ENCODE results near the gene EVC.

The EVC gene

DNA sequence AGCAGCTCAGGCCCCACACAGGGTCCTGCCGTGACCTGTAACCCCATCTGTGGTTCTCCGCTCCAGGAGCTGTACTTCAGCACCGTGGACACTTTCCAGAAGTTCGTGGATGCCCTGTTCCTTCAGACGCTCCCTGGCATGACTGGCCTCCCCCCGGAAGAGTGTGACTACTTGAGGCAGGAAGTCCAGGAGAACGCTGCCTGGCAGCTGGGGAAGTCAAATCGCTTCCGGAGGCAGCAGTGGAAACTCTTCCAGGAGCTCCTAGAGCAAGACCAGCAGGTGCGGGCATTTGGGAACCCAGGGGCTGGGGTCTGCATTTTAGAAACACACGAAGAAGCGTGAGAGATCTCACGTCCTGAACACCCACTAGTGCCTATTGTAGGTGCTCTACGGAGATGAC is 72.5 kb downstream of the EVC start:
- in situ Hi-C loops (cut with MboI; ENCODE audit: low sequenced_read_pairs), result no loop called here
- Histone ChIP-seq H3K36me3 (replicated peaks) (0 out of 2 replicates have a peak, but pooled peaks cover 3% of the 10 kb centered on the region), H3K27me3 (ENCODE audit: low read depth) (no peaks in the 10 kb centered on the region), H3K4me1 (no peaks in the 10 kb centered on the region), H3K9me3 (no peaks in the 10 kb centered on the region), H3K4me3 (no peak overlapping the region)
- DNase-seq (ENCODE audit: low spot score in 2 of 2), result no peak

DNA sequence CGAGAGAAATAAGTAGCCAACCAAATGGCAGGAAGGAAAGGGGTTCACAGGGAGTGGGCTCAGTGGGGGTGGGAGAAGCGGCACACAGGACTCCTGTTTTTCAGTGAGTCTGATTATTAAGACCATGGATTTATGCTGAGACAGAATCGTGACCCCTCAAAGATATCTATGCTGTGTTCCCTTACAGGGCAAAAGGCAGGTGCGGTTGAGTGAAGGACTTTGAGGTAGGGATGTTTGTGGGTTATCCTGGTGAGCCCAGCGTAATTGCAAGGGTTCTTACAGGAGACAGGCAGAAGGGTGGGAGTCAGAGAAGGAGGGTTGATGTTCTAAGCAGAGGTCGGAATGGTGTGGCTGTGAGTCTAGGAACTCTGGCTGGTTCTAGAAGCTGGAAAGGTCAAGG is 73.0 kb downstream of the EVC start:
- Histone ChIP-seq H3K4me3 (no peak overlapping the region), H3K36me3 (replicated peaks) (0 out of 2 replicates have a peak, but pooled peaks cover 3% of the 10 kb centered on the region), H3K27me3 (ENCODE audit: low read depth) (no peaks in the 10 kb centered on the region), H3K9me3 (no peaks in the 10 kb centered on the region), H3K4me1 (no peaks in the 10 kb centered on the region)
- no peak for DNase-seq (ENCODE audit: low spot score in 2 of 2)
- in situ Hi-C loops (cut with MboI; ENCODE audit: low sequenced_read_pairs), result no loop called here

DNA sequence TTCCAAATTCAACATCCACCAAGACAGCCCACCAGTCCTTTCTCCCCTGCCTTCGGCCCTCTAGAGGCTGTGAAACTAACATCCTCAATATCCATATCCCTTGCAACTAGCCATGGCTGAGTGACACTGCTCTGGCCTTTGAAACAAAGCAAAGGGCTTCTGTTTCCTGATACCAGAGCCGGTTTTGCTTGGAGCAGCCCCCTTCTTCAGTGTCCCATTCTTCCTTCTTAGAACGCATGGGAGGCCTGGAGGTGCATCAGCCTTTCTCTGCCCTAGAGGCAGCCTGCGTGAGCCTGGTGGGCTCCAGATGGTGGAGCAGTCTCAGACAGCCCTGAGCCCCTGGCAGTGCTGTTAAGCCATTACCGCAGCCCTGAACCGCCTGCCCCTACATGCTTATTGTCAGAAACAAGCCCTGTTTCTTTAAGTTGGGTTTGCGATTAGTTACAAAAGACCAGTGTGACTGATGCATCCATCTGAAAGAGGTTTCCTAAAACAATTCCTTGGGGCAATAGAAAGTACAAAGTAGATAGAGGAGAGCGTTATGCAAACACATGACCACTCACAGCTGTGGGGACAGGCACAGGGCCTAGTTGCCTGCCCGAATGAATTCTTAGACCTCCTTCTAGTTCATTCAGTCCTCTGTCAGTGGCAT is 74.1 kb downstream of the EVC start:
- H3K4me3 ChIP-seq, result no peak overlapping the region
- H3K9me3 ChIP-seq, result no peaks in the 10 kb centered on the region
- H3K4me1 ChIP-seq, result no peaks in the 10 kb centered on the region
- H3K27me3 ChIP-seq (ENCODE audit: low read depth), result no peaks in the 10 kb centered on the region
- H3K36me3 ChIP-seq (replicated peaks), result 0 out of 2 replicates have a peak, but pooled peaks cover 3% of the 10 kb centered on the region
- in situ Hi-C loops (cut with MboI; ENCODE audit: low sequenced_read_pairs), result no loop called here
- no peak for DNase-seq (ENCODE audit: low spot score in 2 of 2)

DNA sequence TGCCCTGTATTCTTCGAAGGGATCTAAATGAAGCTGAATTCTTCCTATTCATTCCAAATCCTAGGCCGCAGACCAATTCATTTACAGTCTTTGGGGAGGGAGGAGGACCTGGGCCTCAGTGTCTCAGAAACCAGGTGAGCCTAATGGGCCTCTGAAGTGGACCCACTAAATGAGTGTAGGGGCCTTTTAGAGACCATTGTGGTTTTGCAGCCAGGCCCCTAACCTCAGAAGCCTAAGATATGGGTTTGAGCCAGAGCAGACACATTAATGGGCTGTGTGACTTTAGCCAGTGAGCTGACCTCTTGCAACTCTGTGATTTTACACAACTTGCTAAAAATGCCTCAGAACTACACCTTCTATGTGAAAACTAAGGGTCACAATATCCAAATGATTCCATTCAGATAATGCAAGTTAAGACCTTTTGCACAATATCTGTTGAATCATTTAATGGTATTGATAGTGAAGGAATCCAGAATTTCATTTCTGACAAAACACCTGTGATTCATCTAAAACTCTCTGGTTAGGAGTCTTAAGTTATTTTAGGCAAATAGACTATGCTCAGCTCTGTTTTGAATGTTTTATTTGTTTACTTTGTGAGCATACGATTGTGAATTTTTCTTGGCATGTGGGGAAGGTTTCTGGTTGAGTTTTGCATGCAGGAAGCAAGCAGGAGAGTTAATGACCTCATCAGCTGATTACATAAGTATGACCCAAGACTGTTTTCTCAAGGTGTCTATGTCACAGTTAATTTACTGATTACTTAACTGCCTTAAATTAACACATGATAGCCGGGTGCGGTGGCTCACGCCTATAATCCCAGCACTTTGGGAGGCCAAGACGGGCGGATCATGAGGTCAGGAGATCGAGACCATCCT is 75.0 kb downstream of the EVC start:
- Histone ChIP-seq H3K4me1 (no peaks in the 10 kb centered on the region), H3K36me3 (replicated peaks) (0 out of 2 replicates have a peak, but pooled peaks cover 3% of the 10 kb centered on the region), H3K27me3 (ENCODE audit: low read depth) (no peaks in the 10 kb centered on the region), H3K9me3 (no peaks in the 10 kb centered on the region), H3K4me3 (no peak overlapping the region)
- DNase-seq (ENCODE audit: low spot score in 2 of 2), result no peak
- in situ Hi-C loops (cut with MboI; ENCODE audit: low sequenced_read_pairs), result no loop called here

DNA sequence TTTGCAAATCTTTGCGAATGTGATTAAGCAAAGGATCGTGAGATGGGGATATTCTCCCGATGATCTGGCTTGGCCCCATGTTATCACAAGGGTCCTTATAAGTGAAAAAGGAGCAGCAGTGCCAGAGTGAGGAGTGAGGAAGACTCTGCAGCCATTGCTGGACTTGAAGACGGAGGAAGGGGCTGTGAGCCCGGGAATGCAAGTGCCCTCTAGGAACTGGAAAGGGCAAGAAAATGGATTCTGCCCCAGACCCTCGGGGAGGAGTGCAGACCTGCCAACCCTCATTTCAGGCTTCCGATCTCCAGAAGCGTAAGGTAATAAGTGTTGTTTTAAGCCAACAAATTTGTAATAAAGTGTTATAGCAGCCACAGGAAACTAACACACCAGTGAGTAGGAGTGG is 76.3 kb downstream of the EVC start:
- Histone ChIP-seq H3K27me3 (ENCODE audit: low read depth) (no peaks in the 10 kb centered on the region), H3K4me3 (no peak overlapping the region), H3K9me3 (no peaks in the 10 kb centered on the region), H3K36me3 (replicated peaks) (0 out of 2 replicates have a peak, but pooled peaks cover 3% of the 10 kb centered on the region), H3K4me1 (no peaks in the 10 kb centered on the region)
- in situ Hi-C loops (cut with MboI; ENCODE audit: low sequenced_read_pairs), result no loop called here
- DNase-seq (ENCODE audit: low spot score in 2 of 2), result no peak

DNA sequence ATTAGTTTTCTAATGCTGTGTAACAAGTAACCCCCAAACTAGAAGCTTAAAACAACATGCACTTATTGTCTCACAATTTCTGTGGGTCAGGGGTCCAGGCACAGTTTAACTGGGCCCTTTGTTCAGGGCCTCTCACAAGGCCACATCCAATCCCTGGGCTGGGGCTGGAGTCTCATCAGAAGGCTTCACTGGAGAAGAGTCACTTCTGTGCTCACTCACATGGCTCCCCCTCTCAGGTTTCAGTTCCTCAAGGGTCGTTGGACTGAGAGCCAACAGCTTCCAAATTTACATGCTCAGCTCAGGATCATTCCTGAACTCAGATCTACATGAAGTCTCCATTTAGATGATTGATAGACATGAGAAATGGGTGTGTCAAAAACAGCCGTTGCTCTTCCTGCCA is 77.1 kb downstream of the EVC start:
- no peak for DNase-seq (ENCODE audit: low spot score in 2 of 2)
- Histone ChIP-seq H3K9me3 (no peaks in the 10 kb centered on the region), H3K4me3 (no peak overlapping the region), H3K36me3 (replicated peaks) (0 out of 2 replicates have a peak, but pooled peaks cover 3% of the 10 kb centered on the region), H3K4me1 (no peaks in the 10 kb centered on the region), H3K27me3 (ENCODE audit: low read depth) (no peaks in the 10 kb centered on the region)
- in situ Hi-C loops (cut with MboI; ENCODE audit: low sequenced_read_pairs), result no loop called here

DNA sequence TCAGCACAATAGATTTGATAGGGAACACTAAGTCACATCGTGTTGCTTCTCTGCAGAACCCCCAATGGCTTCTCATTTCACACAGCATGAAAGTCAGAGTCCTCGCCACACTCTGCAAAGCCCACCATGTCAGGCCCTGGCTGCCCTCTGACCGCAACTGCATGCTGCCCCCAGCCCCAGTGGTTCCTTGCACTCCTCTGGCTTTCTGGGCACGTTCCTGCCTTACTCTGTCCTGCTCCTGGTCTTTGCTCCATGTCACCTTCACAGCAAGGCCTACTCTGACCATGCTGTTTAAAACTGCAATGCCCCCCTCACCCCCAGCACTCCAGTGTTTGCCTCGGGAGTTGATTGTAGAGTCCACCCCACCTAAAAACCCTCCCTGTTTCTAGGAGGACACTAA is 78.1 kb downstream of the EVC start:
- no peak overlapping the region for H3K4me3 ChIP-seq
- H3K4me1 ChIP-seq, result no peaks in the 10 kb centered on the region
- 0 out of 2 replicates have a peak, but pooled peaks cover 3% of the 10 kb centered on the region for H3K36me3 ChIP-seq (replicated peaks)
- H3K27me3 ChIP-seq (ENCODE audit: low read depth), result no peaks in the 10 kb centered on the region
- DNase-seq (ENCODE audit: low spot score in 2 of 2), result no peak
- H3K9me3 ChIP-seq, result no peaks in the 10 kb centered on the region
- in situ Hi-C loops (cut with MboI; ENCODE audit: low sequenced_read_pairs), result no loop called here

DNA sequence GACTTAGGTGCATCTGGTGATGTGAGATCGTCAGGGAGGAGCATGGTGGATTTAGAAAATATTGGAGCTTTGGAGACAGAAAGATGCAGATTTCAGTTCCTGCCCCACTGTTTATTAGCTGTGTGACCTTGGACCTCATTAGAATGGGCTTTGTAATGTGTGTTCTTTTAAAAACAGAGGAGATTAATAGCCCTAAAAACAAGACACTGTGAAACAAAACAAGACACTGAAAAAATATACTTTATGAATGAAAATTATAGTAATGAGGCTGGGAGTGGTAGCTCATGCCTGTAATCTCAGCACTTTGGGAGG is 79.5 kb downstream of the EVC start:
- H3K36me3 ChIP-seq (replicated peaks), result peaks cover 5% of the 10 kb centered on the region; the same call in 1 of the 2 replicates
- in situ Hi-C loops (cut with MboI; ENCODE audit: low sequenced_read_pairs), result no loop called here
- H3K27me3 ChIP-seq (ENCODE audit: low read depth), result no peaks in the 10 kb centered on the region
- H3K4me1 ChIP-seq, result no peaks in the 10 kb centered on the region
- H3K9me3 ChIP-seq, result no peaks in the 10 kb centered on the region
- DNase-seq (ENCODE audit: low spot score in 2 of 2), result no peak
- no peak overlapping the region for H3K4me3 ChIP-seq

DNA sequence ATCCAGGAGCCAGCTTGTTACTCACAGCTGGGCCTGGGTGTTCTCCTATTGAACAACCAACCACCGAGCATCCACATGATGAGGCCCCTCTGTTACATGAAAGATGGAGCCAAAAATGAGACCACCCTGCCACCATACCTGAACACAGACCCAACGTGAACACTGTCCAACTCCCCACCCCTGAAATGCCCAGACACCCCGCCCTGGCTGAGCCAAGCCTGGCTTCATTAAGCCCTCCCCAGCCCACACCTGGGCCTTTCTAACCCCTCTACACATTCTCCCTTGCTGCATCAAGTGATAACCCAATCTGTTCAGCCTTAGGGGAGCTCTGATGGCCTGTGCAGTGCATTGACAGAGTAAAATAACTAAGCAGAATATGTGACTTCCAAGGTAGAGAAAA is 80.7 kb downstream of the EVC start:
- H3K27me3 ChIP-seq (ENCODE audit: low read depth), result no peaks in the 10 kb centered on the region
- H3K9me3 ChIP-seq, result no peaks in the 10 kb centered on the region
- H3K4me1 ChIP-seq, result no peaks in the 10 kb centered on the region
- in situ Hi-C loops (cut with MboI; ENCODE audit: low sequenced_read_pairs), result no loop called here
- H3K4me3 ChIP-seq, result no peak overlapping the region
- no peak for DNase-seq (ENCODE audit: low spot score in 2 of 2)
- peaks cover 5% of the 10 kb centered on the region; the same call in 1 of the 2 replicates for H3K36me3 ChIP-seq (replicated peaks)

DNA sequence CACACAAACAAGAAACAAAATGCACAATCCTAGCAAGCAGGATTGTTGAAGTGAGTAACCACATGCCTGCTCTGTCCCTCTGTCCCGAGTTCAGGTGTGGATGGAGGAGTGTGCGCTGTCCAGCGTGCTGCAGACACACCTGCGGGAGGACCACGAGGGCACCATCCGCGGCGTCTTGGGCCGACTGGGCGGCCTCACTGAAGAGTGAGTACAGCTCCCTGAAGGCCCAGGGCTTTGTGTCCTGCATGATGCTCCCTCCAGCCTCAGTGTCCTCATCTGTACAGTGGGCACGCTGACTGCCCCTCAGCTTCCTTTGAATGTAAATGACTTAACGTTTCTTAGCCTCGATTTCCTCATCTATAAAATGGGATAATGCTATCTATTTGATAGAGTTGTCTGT is 82.5 kb downstream of the EVC start:
- in situ Hi-C loops (cut with MboI; ENCODE audit: low sequenced_read_pairs), result no loop called here
- Histone ChIP-seq H3K36me3 (replicated peaks) (peaks cover 5% of the 10 kb centered on the region; the same call in 1 of the 2 replicates), H3K9me3 (no peaks in the 10 kb centered on the region), H3K4me3 (no peak overlapping the region), H3K4me1 (no peaks in the 10 kb centered on the region), H3K27me3 (ENCODE audit: low read depth) (no peaks in the 10 kb centered on the region)
- DNase-seq (ENCODE audit: low spot score in 2 of 2), result no peak

DNA sequence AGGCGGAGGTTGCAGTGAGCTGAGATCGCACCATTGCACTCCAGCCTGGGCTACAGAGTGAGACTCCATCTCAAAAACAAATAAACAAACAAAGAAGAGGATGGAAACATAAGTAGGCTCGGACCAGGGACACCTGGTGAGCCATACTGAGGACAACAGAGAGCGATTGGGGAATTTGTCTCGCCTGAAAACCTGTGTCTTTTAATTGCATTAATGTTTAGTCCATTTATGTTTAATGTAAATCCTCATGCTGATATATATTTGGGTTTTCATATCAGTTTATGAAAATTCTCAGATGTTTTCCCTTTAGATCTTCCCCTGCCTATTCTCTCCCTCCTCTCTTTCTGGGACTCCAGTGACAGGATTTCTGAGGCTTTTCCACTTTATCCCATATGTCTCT is 84.6 kb downstream of the EVC start:
- Histone ChIP-seq H3K4me1 (no peaks in the 10 kb centered on the region), H3K36me3 (replicated peaks) (peaks cover 5% of the 10 kb centered on the region; the same call in 1 of the 2 replicates), H3K9me3 (no peaks in the 10 kb centered on the region), H3K4me3 (no peak overlapping the region), H3K27me3 (ENCODE audit: low read depth) (no peaks in the 10 kb centered on the region)
- in situ Hi-C loops (cut with MboI; ENCODE audit: low sequenced_read_pairs), result no loop called here
- DNase-seq (ENCODE audit: low spot score in 2 of 2), result no peak

DNA sequence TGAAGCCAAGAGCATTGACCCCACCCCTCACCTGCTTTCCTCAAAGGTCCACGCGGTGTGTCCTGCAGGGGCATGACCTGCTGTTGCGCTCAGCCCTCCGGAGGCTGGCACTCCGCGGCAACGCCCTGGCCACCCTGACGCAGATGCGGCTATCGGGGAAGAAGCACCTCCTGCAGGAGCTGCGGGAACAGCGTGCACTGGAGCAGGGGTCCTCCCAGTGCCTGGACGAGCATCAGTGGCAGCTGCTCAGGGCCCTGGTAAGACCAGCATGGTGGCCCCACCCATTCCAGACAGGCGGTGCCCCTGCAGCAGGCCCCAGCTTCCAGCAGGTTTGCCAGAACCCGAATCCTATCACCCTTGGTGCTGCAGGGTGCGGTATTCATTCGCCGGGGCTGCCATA is 86.0 kb downstream of the EVC start:
- no peaks in the 10 kb centered on the region for H3K9me3 ChIP-seq
- H3K27me3 ChIP-seq (ENCODE audit: low read depth), result no peaks in the 10 kb centered on the region
- in situ Hi-C loops (cut with MboI; ENCODE audit: low sequenced_read_pairs), result no loop called here
- no peak overlapping the region for H3K4me3 ChIP-seq
- DNase-seq (ENCODE audit: low spot score in 2 of 2), result no peak
- peaks cover 5% of the 10 kb centered on the region; the same call in 1 of the 2 replicates for H3K36me3 ChIP-seq (replicated peaks)
- H3K4me1 ChIP-seq, result no peaks in the 10 kb centered on the region

DNA sequence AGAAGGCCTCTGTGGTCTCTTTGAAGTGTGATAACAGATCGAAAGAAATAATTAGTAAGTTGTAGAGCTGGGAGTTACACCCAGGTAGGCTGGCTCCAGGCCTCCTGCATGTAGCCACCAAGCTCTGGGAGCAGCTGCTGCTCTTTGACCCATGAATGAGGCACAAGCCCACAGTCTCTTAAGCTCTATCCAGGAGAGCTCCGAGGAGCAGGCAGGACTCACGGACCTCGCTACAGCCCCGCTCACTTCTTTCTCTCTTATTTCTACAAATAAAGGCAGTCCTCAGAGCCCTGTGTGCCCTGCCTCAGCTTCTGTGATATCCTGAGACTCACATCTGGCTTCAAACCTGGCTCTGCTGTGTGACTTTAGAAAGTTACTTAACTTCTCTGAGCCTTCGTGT is 86.9 kb downstream of the EVC start:
- no peaks in the 10 kb centered on the region for H3K9me3 ChIP-seq
- H3K36me3 ChIP-seq (replicated peaks), result peaks cover 5% of the 10 kb centered on the region; the same call in 1 of the 2 replicates
- no peak overlapping the region for H3K4me3 ChIP-seq
- no peaks in the 10 kb centered on the region for H3K4me1 ChIP-seq
- H3K27me3 ChIP-seq (ENCODE audit: low read depth), result no peaks in the 10 kb centered on the region
- in situ Hi-C loops (cut with MboI; ENCODE audit: low sequenced_read_pairs), result no loop called here
- no peak for DNase-seq (ENCODE audit: low spot score in 2 of 2)

DNA sequence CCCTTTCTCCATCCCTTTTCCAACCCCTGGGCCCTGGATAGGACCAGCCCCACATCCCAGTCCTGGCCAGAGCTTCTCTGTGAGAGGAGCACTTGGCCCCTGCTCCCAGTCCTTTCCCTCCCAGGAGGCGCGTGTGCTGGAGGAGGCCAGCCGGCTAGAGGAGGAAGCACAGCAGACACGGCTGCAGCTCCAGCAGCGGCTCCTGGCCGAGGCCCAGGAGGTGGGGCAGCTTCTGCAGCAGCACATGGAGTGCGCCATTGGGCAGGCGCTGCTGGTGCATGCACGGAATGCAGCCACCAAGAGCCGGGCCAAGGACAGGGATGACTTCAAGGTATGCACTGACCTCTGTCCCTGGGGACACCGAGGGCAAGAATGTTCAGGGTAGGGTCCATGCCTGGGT is 87.5 kb downstream of the EVC start:
- DNase-seq (ENCODE audit: low spot score in 2 of 2), result no peak
- Histone ChIP-seq H3K4me3 (no peak overlapping the region), H3K36me3 (replicated peaks) (peaks cover 5% of the 10 kb centered on the region; the same call in 1 of the 2 replicates), H3K4me1 (no peaks in the 10 kb centered on the region), H3K9me3 (no peaks in the 10 kb centered on the region), H3K27me3 (ENCODE audit: low read depth) (no peaks in the 10 kb centered on the region)
- in situ Hi-C loops (cut with MboI; ENCODE audit: low sequenced_read_pairs), result no loop called here
